SK-N-SH (cell line): ENCODE measurements around the gene AFG3L2. TPM values are rescaled to one million over a fixed set of nuclear protein-coding genes. Genes with fewer than 3 reads are reported as not detected.

Experiments
- CTCF ChIA-PET: fragments of 300-600, 350-600 bp; formaldehyde crosslinking; extraction: SDS; loops from one replicate; lab custom pipeline; 2021; lab: Yijun Ruan, JAX
- POLR2A ChIA-PET: fragments of 350-600 bp; sonication (Branson Sonifier 250); formaldehyde crosslinking; extraction: SDS; loops from one replicate; lab custom pipeline; 2020; ENCODE audit warnings: antibody characterized with exemption, inconsistent platforms; lab: Yijun Ruan, JAX
- DNase-seq: peaks from one replicate; pipeline ENCODE4 v3.0.0; 2012
- H2AFZ ChIP-seq: fragments of 200-600 bp; sonication (generic); 2 replicates; pipeline ENCODE4 v1.8.1; 2016; ENCODE audit warnings: antibody characterized with exemption, mild to moderate bottlenecking, low read depth
- H3F3A ChIP-seq: fragments of 200-600 bp; sonication (generic); replicated peaks from 2 replicates; pipeline ENCODE3; 2016; ENCODE audit warnings: antibody characterized with exemption, mild to moderate bottlenecking; ENCODE audit not compliant: insufficient read depth
- H3K27ac ChIP-seq, 2 experiments: fragments of 200-500 bp in 1 of 2; fragments of 200-600 bp in 1 of 2; sonication (Bioruptor generic) in 1 of 2; sonication (generic), shearing (Covaris generic) in 1 of 2; 2 replicates each; pipeline versions ENCODE4 v1.5.1 to v1.6.1; 2014 to 2016; ENCODE audit warnings: low read depth in 2 of 2, inconsistent platforms in 1 of 2, low read length in 1 of 2, mild to moderate bottlenecking in 1 of 2, mixed read lengths in 1 of 2
- H3K27me3 ChIP-seq: fragments of 200-600 bp; sonication (generic), shearing (Covaris generic); 2 replicates; pipeline ENCODE4 v1.6.1; 2016; ENCODE audit warnings: mixed run types; ENCODE audit not compliant: insufficient read depth
- H3K36me3 ChIP-seq, 2 experiments: fragments of 200-500 bp in 1 of 2; fragments of 200-600 bp in 1 of 2; sonication (Bioruptor generic) in 1 of 2; sonication (generic) in 1 of 2; replicated peaks in 1 of 2; 2 replicates each; pipeline versions ENCODE3 to v1.5.1; 2014 to 2016; ENCODE audit warnings: low read length in 1 of 2, mild to moderate bottlenecking in 1 of 2; ENCODE audit not compliant: insufficient read depth in 2 of 2, control insufficient read depth in 1 of 2
- H3K4me1 ChIP-seq, 2 experiments: fragments of 200-500 bp in 1 of 2; fragments of 200-600 bp in 1 of 2; sonication (Bioruptor generic) in 1 of 2; sonication (generic), shearing (Covaris generic) in 1 of 2; 2 replicates each; pipeline versions ENCODE4 v1.5.1 to v1.6.1; 2014 to 2016; ENCODE audit warnings: low read depth in 1 of 2, low read length in 1 of 2, mixed run types in 1 of 2; ENCODE audit not compliant: insufficient read depth in 2 of 2, control insufficient read depth in 1 of 2
- H3K4me2 ChIP-seq: fragments of 200-600 bp; sonication (generic), shearing (Covaris generic); 2 replicates; pipeline ENCODE4 v1.6.1; 2017; ENCODE audit warnings: mixed run types
- H3K4me3 ChIP-seq, 2 experiments: fragments of 200-500 bp in 1 of 2; fragments of 200-600 bp in 1 of 2; sonication (Bioruptor generic) in 1 of 2; sonication (generic), shearing (Covaris generic) in 1 of 2; 2 replicates each; pipeline versions ENCODE4 v1.5.1 to v1.8.1; 2014 to 2016; ENCODE audit warnings: low read depth in 2 of 2, inconsistent platforms in 1 of 2, low read length in 1 of 2, mild to moderate bottlenecking in 1 of 2, mixed read lengths in 1 of 2, moderate library complexity in 1 of 2
- H3K79me2 ChIP-seq: fragments of 200-600 bp; sonication (generic); 2 replicates; pipeline ENCODE4 v1.8.1; 2017; ENCODE audit warnings: mild to moderate bottlenecking; ENCODE audit not compliant: insufficient read depth
- H3K9ac ChIP-seq: fragments of 200-600 bp; sonication (generic); 2 replicates; pipeline ENCODE4 v1.6.1; 2017; ENCODE audit warnings: mixed run types
- H3K9me2 ChIP-seq: fragments of 200-600 bp; sonication (generic); 2 replicates; pipeline ENCODE4 v1.6.1; 2017; ENCODE audit warnings: mixed run types
- H3K9me3 ChIP-seq: fragments of 200-600 bp; sonication (generic); 2 replicates; pipeline ENCODE4 v1.6.1; 2017; ENCODE audit warnings: mixed run types, mild to moderate bottlenecking, moderate library complexity
- H4K20me1 ChIP-seq: fragments of 200-600 bp; sonication (generic); 2 replicates; pipeline ENCODE4 v1.6.1; 2017; ENCODE audit warnings: mild to moderate bottlenecking, mixed run types; ENCODE audit not compliant: insufficient read depth
- EP300 ChIP-seq, 2 experiments: IDR thresholded peaks; 2 replicates each; pipeline versions ENCODE4 v1.4.0 to v1.6.1; 2012; ENCODE audit warnings: borderline replicate concordance in 1 of 2, low read depth in 1 of 2, low read length in 1 of 2
- EZH2phosphoT487 ChIP-seq: fragments of 200-600 bp; sonication (generic); IDR thresholded peaks from 2 replicates; pipeline ENCODE4 v1.6.1; 2017; ENCODE audit warnings: low read depth, mixed run types, mild to moderate bottlenecking, antibody characterized with exemption, moderate library complexity, borderline replicate concordance
- FOSL2 ChIP-seq: IDR thresholded peaks from 2 replicates; pipeline ENCODE4 v1.4.0; 2012; ENCODE audit warnings: low read depth, mild to moderate bottlenecking, moderate library complexity, borderline replicate concordance
- GABPA ChIP-seq: IDR thresholded peaks from 2 replicates; pipeline ENCODE4 v1.4.0; 2012; ENCODE audit warnings: low read depth, mild to moderate bottlenecking
- MAX ChIP-seq: IDR thresholded peaks from 2 replicates; pipeline ENCODE4 v1.4.0; 2012; ENCODE audit warnings: low read depth
- MXI1 ChIP-seq: IDR thresholded peaks from 2 replicates; pipeline ENCODE4 v1.6.1; 2012; ENCODE audit warnings: mild to moderate bottlenecking, low read depth, low read length, improper control_type of control experiment
- PBX3 ChIP-seq: IDR thresholded peaks from 2 replicates; pipeline ENCODE4; 2012
- RCOR1 ChIP-seq: fragments of 150-350 bp; IDR thresholded peaks from 2 replicates; pipeline ENCODE4 v1.6.1; 2017; ENCODE audit warnings: antibody characterized with exemption, low read length
- TAF1 ChIP-seq: IDR thresholded peaks from 2 replicates; pipeline ENCODE4 v1.6.1; 2012; ENCODE audit warnings: low read depth, mild to moderate bottlenecking, low read length, moderate library complexity, borderline replicate concordance
- TEAD4 ChIP-seq: IDR thresholded peaks from 2 replicates; pipeline ENCODE4 v1.4.0; 2012; ENCODE audit warnings: mild to moderate bottlenecking, borderline replicate concordance; ENCODE audit not compliant: insufficient read depth
- YY1 ChIP-seq: IDR thresholded peaks from 2 replicates; pipeline ENCODE4 v1.4.0; 2012; ENCODE audit warnings: low read depth, mild to moderate bottlenecking
- ZBTB33 ChIP-seq: IDR thresholded peaks from 2 replicates; pipeline ENCODE4 v1.4.0; 2012; ENCODE audit warnings: low read depth, borderline replicate concordance
- WGBS: methylation state at CpG from one replicate; pipeline ENCODE4 v1.1.6; 2017; ENCODE audit warnings: low lambda C conversion rate; 5-methylcytosine and 5-hydroxymethylcytosine counted together
- polyA plus RNA-seq, 3 experiments: library from polyadenylated mRNA; depleted of rRNA; stranded (reverse); fragments of >200 nt; gene quantifications; 2 replicates each; pipeline ENCODE4 v1.2.3, GENCODE V29; 2012

AFG3L2 gene
- polyA plus RNA-seq, 1 of the 3 experiments (the other 2 are of a cell fraction) = 26.0 TPM

GRCh38 chr18:12296457-12296856, 80.6 kb downstream of the AFG3L2 start:
- H3K4me2 ChIP-seq = peak overlapping the region; percentile 7; the same call in 1 of the 2 replicates
- no peak overlapping the region for H3K4me3 ChIP-seq
- H3K27me3 ChIP-seq = no peaks in the 10 kb centered on the region; the same call in 1 of the 2 replicates
- CTCF ChIA-PET = interaction anchor here (1.1 kb wide), 1 partner anchor 32 kb away, joined by 4 read pairs; no protein-coding TSS in a partner anchor
- 0 out of 2 replicates have a peak overlapping the region, but pooled peaks have one; percentile 31 for H3K9ac ChIP-seq
- H3F3A ChIP-seq = peaks cover 4% of the 10 kb centered on the region
- H3K9me2 ChIP-seq = no peaks in the 10 kb centered on the region
- no peaks in the 10 kb centered on the region for H3K36me3 ChIP-seq
- no peak for TF ChIP-seq RCOR1
- peak; percentile 62 for TF ChIP-seq PBX3
- no peak for TF ChIP-seq GABPA
- H2AFZ ChIP-seq = no peak overlapping the region
- H3K9me3 ChIP-seq = no peaks in the 10 kb centered on the region
- no peaks in the 10 kb centered on the region for H4K20me1 ChIP-seq
- H3K4me1 ChIP-seq = no peaks in the 10 kb centered on the region; a peak in 1 of 4 replicates
- WGBS = 17% methylated on average over 1 of the region's 1 CpG
- DNase-seq = no peak
- POLR2A ChIA-PET = interaction anchor here (0.5 kb wide), 1 partner anchor 79 kb away, joined by 5 read pairs; no protein-coding TSS in a partner anchor
- peak overlapping the region in 1 of 2 experiments; percentile 46; a peak in 2 of 4 replicates for H3K27ac ChIP-seq
- no peaks in the 10 kb centered on the region for H3K79me2 ChIP-seq

GRCh38 chr18:12296087-12296403, 81.0 kb downstream of the AFG3L2 start:
- Histone ChIP-seq H3K27me3 (no peaks in the 10 kb centered on the region; the same call in 1 of the 2 replicates), H3K9me2 (no peaks in the 10 kb centered on the region), H3K4me3 (no peak overlapping the region), H3K4me2 (peak overlapping the region; percentile 7; the same call in 1 of the 2 replicates), H4K20me1 (no peaks in the 10 kb centered on the region), H3K27ac (peak overlapping the region in 1 of 2 experiments; percentile 46; a peak in 2 of 4 replicates), H3K9ac (0 out of 2 replicates have a peak overlapping the region, but pooled peaks have one; percentile 31), H3K36me3 (no peaks in the 10 kb centered on the region), H3K4me1 (no peaks in the 10 kb centered on the region; a peak in 1 of 4 replicates), H3K79me2 (no peaks in the 10 kb centered on the region), H3K9me3 (no peaks in the 10 kb centered on the region), H3F3A (peaks cover 4% of the 10 kb centered on the region), H2AFZ (peak overlapping the region; percentile 51; the same call in 1 of the 2 replicates)
- ChIA-PET POLR2A (interaction anchor here (0.5 kb wide), 1 partner anchor 79 kb away, joined by 5 read pairs; no protein-coding TSS in a partner anchor), CTCF (no interaction called here)
- TF ChIP-seq TEAD4 = no peak
- TF ChIP-seq FOSL2 = no peak
- TF ChIP-seq MAX = no peak
- TF ChIP-seq TAF1 = no peak
- TF ChIP-seq MXI1 = no peak
- TF ChIP-seq YY1 = no peak
- TF ChIP-seq RCOR1 = no peak
- TF ChIP-seq EP300 (IDR thresholded peaks at IDR 0.05; ENCODE audit: borderline replicate concordance in 1 of 2, low read depth in 1 of 2, low read length in 1 of 2) = no peak
- no peak for TF ChIP-seq ZBTB33
- TF ChIP-seq EZH2phosphoT487 = no peak
- WGBS = 75% methylated on average over 2 of the region's 3 CpGs
- DNase-seq = no peak
